ENCODE measurements around the gene TMEM150A.
"Not testable (repeated sequence)": the region's sequence is repeated elsewhere in the genome, so short reads cannot be mapped to it uniquely, and the experiment has no call there.

Gene TMEM150A

GRCh38 chr2:85602476-85603234 lies at the start of gene TMEM150A:
Gene TMEM150A (minus strand): TSS chr2:85602698. CDS start chr2:85601948, 750 bp downstream.
- peak; percentile 84 for DNase-seq

DNA sequence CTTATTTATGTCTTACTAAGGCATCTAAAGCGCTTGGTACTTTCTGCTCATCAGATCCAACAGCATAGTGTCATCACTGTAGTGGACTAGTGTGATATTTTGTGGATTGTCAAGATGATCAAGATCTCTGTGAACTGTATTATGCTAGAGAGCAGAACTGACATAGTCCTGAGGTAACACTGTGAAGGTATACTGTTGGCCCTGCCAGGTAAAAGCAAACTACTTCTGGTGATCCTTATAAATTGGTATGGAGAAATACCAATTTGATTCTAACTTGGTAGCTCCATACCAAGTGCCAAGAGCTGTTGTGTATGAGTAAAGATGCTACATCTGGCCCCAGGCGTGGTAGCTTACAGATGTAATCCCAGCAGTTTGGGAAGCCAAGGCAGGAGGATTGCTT lies 49.6 kb upstream of the TMEM150A start:
- no peak for DNase-seq

DNA sequence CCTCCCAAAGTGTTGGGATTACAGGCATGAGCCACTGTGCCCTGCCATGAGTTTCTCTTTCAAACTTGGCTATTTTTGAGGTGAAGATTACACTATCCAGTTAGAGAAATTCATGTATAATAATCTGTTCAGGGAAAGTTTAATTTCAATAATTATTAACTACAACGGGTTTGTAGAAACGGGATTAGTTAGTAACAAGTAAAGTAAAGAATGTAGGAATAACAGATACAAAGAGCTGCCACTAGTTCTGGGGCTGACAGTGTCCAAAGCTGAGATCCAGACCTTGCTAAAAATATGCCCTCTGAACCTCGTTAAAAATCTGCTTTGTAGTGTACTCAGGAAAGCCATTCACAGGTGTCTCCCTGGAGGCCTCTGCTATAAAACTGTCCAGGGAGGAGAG lies 48.6 kb upstream of the TMEM150A start:
- no peak for DNase-seq

- no peak for DNase-seq
These were observed 48.0 kb upstream of the TMEM150A start for GRCh38 chr2:85650456-85650855.

DNA sequence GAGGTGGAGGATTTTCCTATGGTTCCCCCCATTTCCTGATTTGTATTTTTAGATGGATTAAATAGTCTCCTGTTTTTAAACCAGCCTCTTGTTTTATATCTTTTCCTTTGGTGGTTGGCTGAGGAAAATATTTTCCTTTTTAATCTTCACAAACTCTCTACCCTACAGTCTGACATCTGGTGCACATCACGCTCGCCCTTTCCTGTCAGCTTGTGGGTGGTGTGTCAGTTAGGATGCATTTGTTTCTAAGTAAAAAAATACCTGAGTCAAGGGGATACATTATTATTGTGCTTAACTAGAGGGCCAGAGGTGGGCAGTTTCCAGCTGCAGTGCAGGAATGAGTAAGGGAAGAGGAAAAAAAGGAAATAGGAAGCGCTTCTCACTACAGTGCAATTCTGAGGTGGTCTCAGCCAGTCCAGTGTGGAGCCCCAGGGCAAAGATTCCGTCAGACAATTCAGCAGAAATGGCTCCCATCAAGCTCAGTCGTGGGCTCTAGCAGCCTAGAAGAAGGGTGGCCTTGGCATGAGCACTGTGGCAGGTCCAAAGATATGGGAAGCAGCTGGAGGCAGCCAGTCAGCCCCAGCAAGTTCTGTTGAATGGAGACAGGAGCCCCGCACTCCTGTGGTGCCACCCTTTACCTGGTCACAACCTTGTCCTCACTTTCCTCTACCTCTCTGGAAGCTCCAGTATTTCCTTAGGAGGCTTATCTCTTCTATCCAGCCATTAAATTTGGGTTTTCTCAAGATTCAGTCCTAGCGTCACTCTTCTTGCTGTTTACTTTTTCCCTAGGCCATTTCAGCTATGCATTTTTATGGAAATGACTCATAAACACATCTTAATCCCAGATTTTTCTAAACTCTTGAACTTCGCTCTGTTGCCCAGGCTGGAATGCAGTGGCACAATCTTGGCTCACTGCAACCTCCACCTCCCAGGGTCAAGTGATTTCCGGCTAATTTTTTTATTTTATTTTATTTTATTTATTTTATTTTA lies 47.0 kb upstream of the TMEM150A start:
- peak; percentile 22 for DNase-seq

GRCh38 chr2:85648619-85649018 lies 46.1 kb upstream of the TMEM150A start:
- peak; percentile 33 for DNase-seq

GRCh38 chr2:85647823-85648526 lies 45.5 kb upstream of the TMEM150A start:
- no peak for DNase-seq

GRCh38 chr2:85646166-85646565 lies 43.7 kb upstream of the TMEM150A start:
- DNase-seq: no peak

DNA sequence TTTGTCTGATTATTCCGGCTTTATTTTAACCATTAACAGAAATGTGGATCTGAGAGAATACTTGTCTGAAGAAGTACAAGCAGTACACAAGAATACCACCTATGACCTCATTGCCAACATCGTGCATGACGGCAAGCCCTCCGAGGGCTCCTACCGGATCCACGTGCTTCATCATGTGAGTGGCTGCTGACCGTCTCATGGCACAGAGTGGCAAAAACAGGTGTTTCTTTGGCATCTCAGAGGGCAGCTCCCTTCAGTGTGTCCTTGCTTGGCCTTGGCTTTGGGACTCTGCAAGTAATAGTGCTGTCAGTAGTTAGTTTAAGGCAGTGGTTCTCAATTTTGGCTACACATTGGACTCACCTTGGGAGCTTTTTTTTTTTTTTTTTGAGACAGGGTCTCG lies 42.4 kb upstream of the TMEM150A start:
- no peak for DNase-seq

GRCh38 chr2:85642725-85643124 lies 40.2 kb upstream of the TMEM150A start:
- no peak for DNase-seq

DNA sequence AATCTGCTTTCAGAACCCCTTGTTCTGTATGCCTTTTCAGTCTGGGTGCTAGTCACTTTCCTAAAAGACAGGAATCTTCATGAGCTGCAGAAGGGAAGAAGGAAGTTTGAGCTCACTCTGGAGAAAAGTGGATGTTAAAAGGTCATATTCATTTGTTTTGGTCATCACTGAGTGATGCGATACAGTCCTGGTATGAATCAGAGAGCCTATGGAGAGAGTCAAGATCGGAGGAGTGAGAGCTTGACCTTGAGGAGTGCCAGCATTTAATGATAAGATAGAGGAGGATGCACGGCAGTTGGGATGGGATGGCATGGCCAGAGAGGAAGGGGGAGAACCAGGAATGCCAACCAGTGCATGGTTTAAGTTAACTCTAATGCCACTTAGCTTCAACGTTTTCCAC lies 33.1 kb upstream of the TMEM150A start:
- no peak for DNase-seq

DNA sequence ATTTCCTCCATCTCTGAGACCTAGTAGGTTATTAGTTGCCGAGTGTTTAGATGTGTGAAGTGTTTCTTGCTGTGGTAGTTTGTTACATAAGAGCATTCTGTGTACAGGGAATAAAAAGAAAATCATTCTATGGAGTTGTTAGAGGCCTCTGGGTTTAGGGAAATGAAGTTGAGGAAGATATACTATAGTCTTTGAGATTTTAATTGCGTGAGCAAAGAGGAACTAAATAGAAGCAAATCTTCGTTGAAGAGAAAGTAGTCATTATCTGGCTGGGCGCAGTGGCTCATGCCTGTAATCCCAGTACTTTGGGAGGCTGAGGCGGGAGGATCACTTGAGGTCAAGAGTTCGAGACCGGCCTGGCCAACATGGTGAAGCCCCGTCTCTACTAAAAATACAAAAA lies 32.5 kb upstream of the TMEM150A start:
- DNase-seq: no peak

DNA sequence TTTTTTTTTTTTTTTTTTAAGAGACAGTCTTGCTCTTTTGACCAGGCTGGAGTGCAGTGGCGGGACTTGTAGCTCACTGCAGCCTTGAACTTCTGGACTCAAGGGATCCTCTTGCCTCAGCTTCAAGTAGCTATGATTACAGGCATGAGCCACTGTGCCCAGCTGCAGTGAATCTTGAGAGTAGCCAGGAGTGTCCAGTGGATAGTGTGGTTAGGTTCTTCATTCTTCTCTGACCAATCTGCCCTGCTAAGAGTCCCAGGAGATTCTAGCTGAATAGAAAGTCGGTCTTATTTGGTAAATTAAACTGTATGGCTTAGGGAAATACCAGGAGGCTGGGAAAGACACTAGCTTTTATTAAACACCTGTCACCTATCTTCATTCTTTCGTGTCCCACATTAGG lies 28.8 kb upstream of the TMEM150A start:
- DNase-seq: no peak

DNA sequence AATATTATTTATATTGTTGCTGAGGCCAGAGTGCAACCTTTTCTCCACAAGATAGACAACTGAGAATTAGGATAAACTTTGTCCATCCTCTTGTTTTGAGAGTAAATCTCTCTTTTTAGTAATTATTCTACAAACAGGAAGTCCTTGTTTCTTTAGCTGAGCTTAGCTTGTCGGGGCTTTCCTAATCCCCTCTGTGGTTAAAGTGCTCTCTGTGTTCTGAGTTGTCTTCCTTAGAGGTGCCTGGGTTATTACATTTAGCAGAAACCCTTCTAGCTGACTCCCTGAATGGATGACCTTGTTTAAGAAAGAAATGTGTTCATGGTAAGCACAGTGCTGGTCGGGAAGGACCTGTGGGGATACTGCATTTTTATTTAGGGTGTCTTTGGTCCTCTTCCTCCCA lies 26.2 kb upstream of the TMEM150A start:
- DNase-seq: no peak

DNA sequence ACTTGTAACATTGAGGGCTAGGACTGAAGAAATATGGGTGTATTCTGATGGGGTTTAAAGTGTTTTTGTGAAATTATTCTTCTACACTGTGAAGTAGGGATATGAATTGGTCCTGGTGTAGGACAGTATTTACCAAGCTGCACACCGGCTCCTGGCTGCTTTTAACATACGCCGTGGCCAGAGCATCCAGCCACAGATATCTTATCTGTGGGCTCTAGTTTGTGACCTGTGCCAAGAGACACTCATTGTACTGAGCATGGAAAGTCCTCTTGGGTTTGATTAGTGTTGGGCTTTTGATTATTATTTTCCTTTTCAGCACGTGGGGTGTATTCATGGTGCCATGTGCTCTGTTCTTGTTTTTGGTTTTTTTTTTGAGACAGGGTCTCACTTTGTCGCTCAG lies 21.5 kb upstream of the TMEM150A start:
- DNase-seq: no peak

DNA sequence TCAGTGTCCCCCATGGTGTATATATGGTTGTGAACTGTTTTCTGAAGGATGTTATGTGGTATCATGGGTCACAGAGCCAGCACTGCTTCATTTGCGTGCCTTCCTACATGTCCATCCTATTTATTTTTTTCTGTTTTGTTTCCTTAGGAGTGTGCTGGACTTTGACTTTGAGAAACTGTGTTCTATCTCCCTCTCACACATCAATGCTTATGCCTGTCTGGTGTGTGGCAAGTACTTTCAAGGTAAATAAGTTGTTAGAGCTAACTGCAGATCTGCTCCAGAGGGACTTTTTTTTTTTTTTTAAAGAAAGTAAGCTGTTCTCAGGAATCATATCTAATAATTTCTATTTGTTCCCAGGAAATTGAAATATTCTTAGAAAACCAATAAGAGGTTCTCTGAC lies 18.8 kb upstream of the TMEM150A start:
- no peak for DNase-seq

DNA sequence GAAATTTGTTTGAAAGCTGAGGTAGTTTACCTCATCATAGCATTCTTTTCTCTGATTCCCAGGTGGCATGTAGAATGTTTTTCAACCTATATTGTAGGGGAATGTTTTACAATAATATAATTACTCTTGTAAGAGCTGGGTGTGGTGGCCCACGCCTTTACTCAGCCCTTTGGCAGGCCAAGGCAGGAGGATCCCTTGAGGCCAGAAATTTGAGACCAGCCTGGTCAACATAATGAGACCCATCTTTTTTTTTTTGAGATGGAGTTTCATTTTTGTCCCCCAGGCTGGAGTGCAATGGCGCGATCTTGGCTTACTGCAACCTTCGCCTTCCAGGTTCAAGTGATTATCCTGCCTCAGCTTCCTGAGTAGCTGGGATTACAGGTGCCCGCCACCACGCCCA lies 17.1 kb upstream of the TMEM150A start:
- DNase-seq: no peak

DNA sequence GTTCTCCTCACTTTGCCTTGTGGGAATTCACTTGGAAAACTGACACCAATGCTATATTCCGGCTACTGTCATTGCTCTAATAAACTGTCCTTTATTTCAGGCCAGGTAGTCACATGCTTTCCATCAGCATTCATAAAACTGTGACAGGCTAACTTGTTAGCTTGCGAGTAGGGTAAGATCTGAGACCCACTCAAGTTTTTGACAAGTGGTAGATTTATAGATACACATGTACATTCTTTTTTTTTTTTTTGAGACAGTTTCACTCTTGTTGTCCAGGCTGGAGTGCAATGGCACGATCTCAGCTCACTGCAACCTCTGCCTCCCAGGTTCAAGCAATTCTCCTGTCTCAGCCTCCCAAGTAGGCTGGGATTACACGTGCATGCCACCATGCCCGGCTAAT lies 15.2 kb upstream of the TMEM150A start:
- DNase-seq: not testable (repeated sequence)

DNA sequence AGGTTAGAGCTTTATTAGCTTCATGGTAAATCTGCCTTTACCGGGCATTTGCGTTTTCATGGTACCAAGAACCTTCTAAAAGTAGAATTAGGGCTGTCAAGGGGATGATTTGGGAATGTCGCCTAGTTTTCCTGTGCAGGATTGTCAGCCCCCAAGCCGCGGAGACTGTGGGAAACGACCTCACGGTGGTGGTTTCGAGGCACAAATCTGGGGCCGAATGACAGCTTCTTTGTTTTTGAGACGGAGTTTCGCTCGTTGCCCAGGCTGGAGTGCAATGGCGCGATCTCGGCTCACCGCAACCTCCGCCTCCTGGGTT lies 12.9 kb upstream of the TMEM150A start:
- DNase-seq: no peak

DNA sequence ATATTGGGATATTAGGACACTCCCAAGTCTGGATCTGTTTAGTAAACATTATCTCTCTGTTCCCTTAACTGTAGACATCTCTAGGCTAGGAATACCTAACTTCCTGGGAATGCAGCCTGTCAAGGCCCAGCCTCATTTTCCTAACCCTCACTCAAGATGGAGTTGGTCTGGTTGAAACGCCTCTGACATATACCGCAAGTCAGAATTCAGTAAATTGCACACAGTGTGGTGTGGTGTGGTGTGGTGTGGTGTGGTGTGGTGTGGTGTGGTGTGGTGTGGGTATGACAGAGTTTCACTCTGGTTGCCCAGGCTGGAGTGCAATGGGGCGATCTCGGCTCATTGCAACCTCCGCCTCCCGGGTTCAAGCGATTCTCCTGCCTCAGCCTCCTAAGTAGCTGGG lies 12.3 kb upstream of the TMEM150A start:
- DNase-seq: not testable (repeated sequence)

DNA sequence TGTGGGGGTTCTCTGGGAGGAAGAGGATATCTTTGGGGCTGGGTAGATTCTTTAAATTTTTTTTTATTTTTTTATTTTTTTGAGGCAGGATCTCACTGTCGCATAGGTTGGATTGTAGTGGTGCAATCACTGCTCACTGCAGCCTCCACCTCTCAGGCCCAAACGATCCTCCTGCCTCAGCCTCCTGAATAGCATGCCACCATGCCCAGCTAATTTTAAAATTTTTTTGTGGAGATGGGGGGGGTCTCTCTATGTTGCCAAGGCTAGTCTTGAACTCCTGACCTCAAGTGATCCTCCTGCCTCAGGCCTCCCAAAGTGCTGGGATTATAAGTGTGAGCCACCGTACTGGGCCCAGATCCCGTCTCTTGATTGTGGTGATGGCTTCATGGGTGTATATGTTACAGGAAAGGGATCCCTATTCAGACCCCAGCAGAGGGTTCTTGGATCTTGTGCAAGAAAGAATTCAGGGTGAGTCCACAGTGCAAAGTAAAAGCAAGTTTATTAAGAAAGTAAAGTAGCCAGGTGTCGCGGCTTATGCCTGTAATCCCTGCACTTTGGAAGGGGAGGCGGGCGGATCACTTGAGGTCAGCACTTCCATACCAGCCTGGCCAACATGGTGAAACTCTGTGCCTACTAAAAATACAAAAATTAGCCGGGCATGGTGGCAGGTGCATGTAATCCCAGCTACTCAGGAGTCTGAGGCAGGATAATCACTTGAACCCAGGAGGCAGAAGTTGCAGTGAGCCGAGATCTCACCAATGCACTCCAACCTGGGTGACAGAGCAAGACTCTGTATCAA lies 11.4 kb upstream of the TMEM150A start:
- no peak for DNase-seq

GRCh38 chr2:85611705-85612587 lies 9.4 kb upstream of the TMEM150A start, which contains the start of gene C2orf68:
Gene C2orf68 (minus strand): TSS chr2:85612066. CDS start chr2:85611984, 82 bp downstream.
- DNase-seq: peak; percentile 66

All from amniotic stem cell (primary cell).